Measurements from ENCODE around the gene CTSZ.
"Not testable (repeated sequence)": the region's sequence is repeated elsewhere in the genome, so short reads cannot be mapped to it uniquely, and the experiment has no call there.

The CTSZ gene

GRCh38 chr20:59006864-59007664 is at the start of gene CTSZ:
TSS of gene CTSZ (minus strand) at chr20:59007254. CDS start at chr20:59007128, 126 bp downstream.
- peak; percentile 91 for DNase-seq (ENCODE audit: low spot score)

GRCh38 chr20:59055302-59055701 is 48.2 kb upstream of the CTSZ start:
- no peak for DNase-seq (ENCODE audit: low spot score)

GRCh38 chr20:59051666-59052185 is 44.7 kb upstream of the CTSZ start:
- DNase-seq (ENCODE audit: low spot score): no peak

- DNase-seq (ENCODE audit: low spot score): no peak
These were observed 43.4 kb upstream of the CTSZ start for GRCh38 chr20:59050437-59050836.

GRCh38 chr20:59048681-59049030 is 41.6 kb upstream of the CTSZ start:
- DNase-seq (ENCODE audit: low spot score): no peak

GRCh38 chr20:59047938-59048680 is 41.1 kb upstream of the CTSZ start:
- DNase-seq (ENCODE audit: low spot score): no peak

- DNase-seq (ENCODE audit: low spot score): no peak
These were observed 39.8 kb upstream of the CTSZ start for GRCh38 chr20:59046862-59047261.

GRCh38 chr20:59044796-59045195 is 37.7 kb upstream of the CTSZ start:
- no peak for DNase-seq (ENCODE audit: low spot score)

- no peak for DNase-seq (ENCODE audit: low spot score)
These were observed 37.2 kb upstream of the CTSZ start for GRCh38 chr20:59044295-59044694.

GRCh38 chr20:59043698-59044097 is 36.6 kb upstream of the CTSZ start:
- no peak for DNase-seq (ENCODE audit: low spot score)

- DNase-seq (ENCODE audit: low spot score): peak; percentile 100
These were observed 36.0 kb upstream of the CTSZ start for GRCh38 chr20:59042796-59043631.

GRCh38 chr20:59042151-59042795 is 35.2 kb upstream of the CTSZ start, which contains the start of gene PRELID3B:
TSS of gene PRELID3B (minus strand) at chr20:59042786. CDS start at chr20:59042730, 56 bp downstream.
- DNase-seq (ENCODE audit: low spot score): peak; percentile 27

- not testable (repeated sequence) for DNase-seq (ENCODE audit: low spot score)
These were observed 34.4 kb upstream of the CTSZ start for GRCh38 chr20:59041487-59041886.

GRCh38 chr20:59040667-59041066 is 33.6 kb upstream of the CTSZ start:
- DNase-seq (ENCODE audit: low spot score): no peak

GRCh38 chr20:59039233-59039632 is 32.2 kb upstream of the CTSZ start:
- no peak for DNase-seq (ENCODE audit: low spot score)

- no peak for DNase-seq (ENCODE audit: low spot score)
These were observed 30.3 kb upstream of the CTSZ start for GRCh38 chr20:59037386-59037785.

GRCh38 chr20:59035381-59035780 is 28.3 kb upstream of the CTSZ start:
- no peak for DNase-seq (ENCODE audit: low spot score)

GRCh38 chr20:59033616-59034165 is 26.6 kb upstream of the CTSZ start:
- DNase-seq (ENCODE audit: low spot score): no peak

- no peak for DNase-seq (ENCODE audit: low spot score)
These were observed 26.0 kb upstream of the CTSZ start for GRCh38 chr20:59033093-59033492.

- peak; percentile 52 for DNase-seq (ENCODE audit: low spot score)
These were observed 25.6 kb upstream of the CTSZ start for GRCh38 chr20:59032713-59033059.

GRCh38 chr20:59032023-59032712 is 25.1 kb upstream of the CTSZ start, which contains the start of gene ATP5F1E:
TSS of gene ATP5F1E (minus strand) at chr20:59032335. CDS start at chr20:59032251, 84 bp downstream.
- peak; percentile 98 for DNase-seq (ENCODE audit: low spot score)
